Measurements from ENCODE around the gene PHLDA3.
A peak's percentile ranks its signal among the peaks of the same experiment; 100 is the strongest.
"Not testable (repeated sequence)": the region's sequence is repeated elsewhere in the genome, so short reads cannot be mapped to it uniquely, and the experiment has no call there.

Gene PHLDA3

DNA sequence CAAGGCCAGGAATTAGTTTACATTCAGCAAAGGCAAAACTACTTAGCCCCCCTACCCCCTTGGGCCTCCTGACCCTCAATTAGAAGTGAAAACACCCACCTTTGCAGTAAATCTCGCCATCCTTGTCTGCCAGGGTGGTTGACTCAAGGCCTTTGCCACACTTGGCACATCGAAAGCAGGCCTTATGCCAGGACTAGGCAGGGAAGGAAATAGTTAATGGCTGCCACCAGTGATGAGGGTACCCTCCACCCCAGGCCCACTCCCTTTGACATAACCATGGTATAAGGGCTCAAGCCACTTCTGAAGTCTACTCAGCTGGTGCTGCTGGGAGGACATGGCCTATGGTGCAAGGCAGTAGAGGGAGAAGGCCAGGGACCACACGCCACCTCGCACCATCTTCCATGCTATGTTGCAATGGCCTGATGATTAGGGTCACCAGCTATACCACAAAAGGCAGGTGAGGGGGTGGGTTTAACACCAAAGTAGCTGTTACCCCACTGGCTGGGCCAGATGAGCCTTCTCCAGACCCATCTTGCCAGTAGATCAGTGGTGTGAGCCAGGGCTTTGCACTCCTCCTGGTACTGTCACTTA is 16.3 kb upstream of the PHLDA3 start:
- no peak for DNase-seq

DNA sequence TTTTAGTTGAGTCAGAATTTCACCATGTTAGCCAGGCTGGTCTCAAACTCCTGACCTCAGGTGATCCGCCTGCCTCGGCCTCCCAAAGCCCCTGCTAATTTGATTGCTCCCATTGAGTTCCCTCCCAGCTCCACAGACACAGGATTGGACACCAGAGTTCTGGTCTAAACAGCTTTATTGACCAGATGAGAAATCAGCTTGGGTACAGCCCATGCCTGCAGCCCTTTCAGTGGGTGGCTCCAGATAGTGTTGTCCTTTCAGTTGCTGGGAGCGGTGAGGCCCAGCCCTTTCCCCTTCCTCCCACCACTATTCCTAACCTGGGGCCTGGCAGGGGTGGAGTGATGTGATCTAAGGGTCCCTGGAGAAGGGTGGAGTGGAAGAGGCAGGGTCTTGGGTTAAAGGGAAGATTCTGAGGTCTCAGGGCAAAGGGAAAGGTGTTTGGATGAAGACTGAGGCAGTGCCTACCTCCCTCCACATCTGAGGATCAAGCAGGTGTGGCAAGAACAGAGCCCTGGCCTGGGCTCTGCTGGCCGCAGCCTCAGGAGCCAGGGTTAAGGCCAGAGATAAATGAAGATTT is 14.5 kb upstream of the PHLDA3 start:
- DNase-seq: no peak

DNA sequence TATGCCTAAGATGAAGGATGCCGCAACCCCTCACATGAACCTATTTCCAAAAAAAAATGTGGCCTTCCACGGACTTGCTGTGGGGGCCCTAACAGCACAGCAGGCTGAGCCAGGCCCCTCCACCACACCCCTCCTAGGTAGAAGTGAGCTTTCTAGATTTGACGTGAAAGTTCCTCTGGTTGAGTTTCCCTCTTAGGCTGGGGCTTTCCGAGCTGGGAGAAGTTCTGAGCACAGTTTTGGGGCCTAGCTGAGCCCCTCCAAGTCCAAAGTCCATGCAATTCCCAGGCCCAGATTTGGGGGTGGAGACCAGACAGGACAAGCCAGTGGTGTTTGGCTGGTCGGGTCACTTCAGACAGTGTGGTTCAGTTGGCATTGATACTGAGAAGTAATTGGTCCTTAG is 13.8 kb upstream of the PHLDA3 start:
- no peak for DNase-seq

DNA sequence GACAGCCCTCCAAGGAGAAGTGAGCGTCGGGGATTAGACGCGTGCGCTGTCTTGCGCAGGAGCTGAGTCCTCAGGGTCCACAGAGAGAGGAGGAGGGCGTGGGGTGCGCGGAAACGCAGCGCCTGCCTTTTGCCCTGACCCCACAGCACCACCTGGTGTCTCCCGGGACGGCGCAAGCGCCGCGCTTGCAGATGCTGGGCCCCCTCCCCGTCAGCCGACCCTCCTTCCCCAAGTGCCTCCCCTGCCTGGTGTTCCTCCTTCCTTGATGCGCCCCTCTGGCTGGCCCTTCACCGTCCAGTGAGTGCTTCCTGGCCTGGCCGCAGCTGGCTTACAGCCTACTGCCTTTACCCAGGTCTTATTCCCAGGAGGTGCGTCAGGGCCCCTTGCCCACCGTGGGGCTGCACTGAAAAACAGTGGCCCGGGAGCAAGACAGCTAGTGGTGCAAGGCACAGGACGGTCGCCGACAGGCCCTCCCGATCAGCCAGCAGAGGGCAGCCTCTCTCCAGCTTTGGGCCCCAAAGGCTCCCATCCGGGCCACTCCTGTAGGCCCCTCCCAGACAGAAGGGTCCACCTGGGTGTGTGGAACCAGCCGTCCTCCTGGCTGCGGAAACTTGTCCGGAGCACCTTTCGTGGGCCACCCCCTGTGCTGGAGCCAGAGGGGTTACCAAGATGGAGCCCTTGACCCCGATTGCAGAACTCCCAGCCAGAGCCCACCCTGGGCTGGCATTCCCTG is 12.9 kb upstream of the PHLDA3 start:
- peak; percentile 78 to 80 for DNase-seq

DNA sequence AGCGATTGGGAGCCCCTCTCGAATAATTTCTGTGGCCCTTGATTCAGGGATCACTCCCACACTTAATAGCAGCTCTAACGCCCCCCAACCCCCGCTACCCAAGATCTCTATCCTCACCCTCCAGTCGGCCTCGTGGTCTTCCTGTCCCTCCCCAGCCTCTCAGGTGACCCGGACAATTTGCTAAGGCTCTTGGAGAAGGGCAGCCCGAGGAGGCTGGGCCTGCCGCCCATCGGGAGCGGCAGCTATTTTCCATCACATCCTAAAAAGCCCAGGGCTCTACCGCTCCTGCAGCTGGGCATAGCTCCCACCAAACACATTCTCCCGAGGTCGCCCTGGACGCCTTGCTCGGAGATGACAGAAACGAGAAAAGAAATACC is 12.0 kb upstream of the PHLDA3 start:
- DNase-seq: peak in 1 of 2 donors; percentile 21

DNA sequence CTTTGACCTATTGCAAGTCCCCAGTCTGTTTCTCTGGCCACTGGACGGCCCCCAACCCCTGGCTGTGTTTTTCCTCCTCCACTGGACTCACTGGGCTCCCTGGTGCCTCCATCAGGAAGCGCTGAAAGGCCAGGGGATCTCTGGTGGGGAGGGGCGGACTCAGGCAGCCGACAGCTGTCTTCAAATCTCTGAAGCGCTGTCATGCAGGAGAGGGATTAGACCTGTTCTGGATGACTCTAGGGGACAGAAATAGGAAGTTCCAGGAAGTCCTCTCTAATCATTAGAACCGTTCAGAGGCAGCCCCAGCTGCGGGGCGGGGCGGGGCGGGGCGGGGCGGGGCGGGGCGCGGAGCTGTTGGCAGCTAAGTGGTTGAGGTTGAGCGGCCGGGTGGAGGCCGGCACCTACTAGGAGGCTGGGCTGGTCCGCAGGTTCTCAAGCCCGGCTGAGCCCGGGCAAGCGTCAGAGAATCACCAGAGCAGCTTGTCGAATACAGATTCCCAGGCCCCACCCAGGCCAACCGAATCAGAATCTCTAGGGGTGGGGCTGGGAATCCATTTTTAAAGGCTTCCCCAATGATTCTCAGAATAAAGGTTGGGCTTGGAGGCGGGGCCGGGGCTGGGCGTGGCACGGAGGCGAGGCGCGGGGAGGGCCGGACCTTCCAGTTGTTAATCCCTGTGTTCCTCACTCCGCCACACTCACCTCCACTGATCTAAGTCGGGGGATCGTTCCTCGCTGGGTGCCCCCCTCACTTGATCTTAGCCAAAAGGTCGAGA is 11.4 kb upstream of the PHLDA3 start:
- DNase-seq: peak; percentile 88 to 95

DNA sequence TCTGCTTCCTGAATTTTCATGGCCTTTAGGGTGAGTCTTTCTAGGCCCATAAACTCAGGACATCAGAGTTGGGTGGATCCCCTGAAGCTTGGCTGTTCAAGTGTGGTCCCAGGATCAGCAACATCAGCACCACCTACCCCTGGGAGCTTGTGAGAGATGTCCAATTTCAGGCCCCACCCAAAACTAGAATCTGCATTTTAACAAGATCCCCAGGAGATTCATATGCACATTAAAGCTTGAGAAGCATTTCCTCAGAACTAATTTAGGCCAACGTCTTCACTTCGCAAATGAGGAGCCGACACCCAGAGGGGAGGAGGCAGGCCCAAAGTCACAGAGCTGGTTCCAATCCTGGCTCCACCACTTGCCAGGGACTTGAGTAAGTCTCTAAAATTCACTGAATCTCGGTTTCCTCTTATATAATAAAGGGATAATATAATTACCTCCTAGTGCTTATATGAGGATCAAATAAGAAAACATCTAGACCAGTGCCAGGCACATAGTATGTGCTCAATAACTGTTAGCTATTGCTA is 10.3 kb upstream of the PHLDA3 start:
- no peak for DNase-seq

DNA sequence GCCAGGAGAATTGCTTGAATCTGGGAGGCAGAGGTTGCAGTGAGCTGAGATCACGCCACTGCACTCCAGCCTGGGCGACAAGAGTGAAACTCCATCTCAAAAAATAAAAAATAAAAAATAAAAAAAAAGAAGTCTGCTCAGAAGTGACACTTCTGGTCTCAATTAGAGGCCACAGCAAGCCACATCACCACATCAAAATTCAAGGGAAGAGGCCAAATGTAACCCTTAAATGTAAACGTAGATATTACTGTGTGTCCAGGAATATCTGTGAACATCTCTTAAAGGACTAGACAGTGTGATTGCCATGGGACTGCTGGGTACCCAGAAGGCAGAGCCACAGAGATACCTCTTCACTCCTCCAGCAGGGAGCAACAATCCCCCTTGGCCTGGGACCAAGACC is 9.7 kb upstream of the PHLDA3 start:
- not testable (repeated sequence) for DNase-seq

DNA sequence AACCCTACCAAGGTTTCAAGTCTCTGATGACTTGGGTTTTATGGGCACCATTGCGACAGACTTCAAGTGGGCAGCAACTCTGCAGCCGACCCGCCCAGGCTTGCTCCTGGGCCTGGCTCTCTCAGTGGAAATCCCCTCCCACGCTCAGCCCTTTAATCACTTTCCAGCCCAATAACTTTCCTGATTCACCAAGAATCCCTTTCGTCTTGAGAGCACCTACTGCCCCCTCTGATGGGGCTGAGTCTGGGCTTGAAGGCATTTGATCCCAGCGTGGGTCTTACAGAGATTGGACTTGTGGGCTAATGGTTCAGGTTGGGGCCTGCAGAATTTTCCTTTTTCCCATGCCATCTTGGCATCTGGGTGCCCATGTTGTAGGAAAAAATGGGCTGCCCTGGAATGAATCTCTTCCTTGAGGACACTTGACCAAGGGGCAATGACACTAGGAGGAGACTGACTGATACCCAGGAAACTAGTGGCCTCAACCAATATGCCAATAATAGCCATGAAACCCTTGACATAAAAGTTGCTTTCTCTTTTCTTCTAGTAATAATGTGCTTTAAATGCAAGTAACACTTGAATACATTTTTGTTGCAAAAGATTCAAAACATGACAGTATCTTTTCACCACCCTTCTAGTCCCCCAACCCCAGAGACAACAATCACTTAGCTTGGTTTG is 7.8 kb upstream of the PHLDA3 start:
- peak; percentile 66 to 87 for DNase-seq

DNA sequence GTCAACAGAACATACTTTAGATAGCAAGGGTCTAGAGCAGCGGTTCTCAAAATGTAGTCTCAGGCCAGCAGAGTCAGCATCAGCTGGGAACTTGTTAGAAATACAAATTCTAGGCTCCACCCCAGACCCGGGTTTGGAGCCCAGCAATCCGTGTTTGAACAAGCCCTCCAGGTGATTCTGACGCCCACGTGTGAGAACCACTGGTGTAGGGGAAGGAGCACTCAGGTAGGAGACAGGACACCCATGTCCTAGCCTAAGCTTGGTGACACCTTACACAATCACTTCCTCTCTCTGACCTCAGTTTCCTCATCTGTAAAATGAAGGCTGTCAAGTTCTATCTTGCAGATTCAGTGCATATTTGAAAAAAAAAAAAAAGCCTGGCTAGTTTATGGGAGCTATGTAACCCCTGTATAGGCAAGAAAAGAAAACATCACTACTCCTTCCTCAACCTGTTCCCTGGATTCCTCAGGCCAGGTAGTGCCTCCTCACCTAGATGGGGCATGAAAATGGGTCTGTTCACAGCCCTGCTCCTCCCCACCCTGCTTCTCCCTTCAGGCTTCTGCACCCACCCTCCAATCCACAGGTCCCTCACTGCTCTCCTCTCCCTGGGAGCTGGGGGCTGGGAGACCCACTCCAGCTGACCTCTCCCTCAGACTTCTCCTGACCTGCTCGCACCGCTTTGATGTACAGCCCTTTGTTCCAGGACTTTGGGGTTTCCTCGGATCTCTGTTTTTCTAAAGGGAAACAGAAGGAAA is 7.1 kb upstream of the PHLDA3 start:
- no peak for DNase-seq

DNA sequence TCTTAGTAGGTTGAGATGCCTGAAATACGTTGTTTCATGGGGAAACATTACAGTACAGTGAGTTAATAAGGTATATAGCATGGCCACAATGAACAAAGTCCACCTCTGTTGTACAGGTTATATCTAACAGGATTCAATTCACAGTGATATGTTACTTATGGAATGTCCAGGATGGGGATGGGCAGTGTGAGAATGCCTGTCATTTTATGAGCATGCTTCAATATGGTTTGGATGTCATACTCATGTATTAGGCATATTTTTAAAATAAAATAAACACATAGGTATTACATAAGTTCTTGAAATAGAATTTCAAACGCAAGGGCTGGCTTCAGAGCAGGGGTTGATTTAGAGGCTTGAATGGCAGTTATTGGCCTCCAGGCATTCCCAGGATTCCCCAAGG is 6.1 kb upstream of the PHLDA3 start:
- DNase-seq: no peak

DNA sequence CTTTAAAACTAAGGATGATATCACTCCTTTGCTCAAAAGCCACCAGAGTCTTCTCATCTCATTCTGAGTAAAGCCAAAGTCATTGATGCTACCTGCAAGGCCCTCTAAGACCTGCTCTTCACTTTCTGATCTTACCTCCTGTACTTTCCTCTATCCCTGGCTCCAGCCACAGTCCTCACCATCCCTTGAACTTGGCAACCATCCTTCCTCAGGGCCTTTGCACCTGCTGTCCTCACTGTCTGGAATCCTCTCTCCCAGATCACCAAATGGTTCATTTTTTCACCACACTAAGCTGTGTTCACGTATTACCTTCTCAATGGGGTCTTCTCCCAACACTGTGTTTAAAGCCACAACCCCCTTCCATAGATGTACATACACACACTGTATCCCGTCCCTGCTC is 4.3 kb upstream of the PHLDA3 start:
- no peak for DNase-seq

DNA sequence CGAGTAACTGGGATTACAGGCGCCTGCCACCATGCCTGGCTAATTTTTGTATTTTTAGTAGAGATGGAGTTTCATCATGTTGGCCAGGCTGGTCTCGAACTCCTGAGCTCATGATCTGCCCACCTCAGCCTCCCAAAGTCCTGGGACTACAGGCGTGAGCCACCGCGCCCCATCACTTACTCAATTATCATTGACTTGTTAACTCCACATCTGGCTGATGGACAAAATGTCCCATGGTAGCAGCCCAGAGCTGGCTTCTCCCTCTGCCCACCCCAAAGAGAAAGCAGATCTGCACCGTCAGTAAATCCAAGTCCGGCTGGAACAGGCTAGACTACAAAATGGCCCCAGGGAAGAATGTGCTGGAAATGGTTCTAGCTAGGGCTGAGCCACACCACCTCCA is 3.3 kb upstream of the PHLDA3 start:
- not testable (repeated sequence) for DNase-seq

DNA sequence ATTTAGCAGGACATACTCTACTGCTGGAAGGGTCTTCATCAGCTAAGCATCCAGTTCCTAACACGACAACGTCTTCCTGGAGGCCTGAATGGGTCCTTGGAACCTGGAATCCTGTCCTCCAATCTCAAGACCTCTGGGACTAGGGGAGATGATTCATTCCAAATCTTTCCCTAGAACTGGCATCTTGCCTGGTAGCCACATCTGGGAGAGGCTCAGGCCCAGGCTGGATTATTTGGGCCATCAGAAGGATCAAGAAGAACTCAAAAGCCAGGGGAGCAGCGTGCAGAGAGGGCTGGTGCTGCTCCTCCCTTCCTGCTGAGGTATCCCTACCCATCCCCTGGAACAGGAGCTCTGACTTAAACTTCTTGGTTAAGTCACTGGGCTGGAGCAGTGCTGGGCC is 2.8 kb upstream of the PHLDA3 start:
- DNase-seq: no peak

DNA sequence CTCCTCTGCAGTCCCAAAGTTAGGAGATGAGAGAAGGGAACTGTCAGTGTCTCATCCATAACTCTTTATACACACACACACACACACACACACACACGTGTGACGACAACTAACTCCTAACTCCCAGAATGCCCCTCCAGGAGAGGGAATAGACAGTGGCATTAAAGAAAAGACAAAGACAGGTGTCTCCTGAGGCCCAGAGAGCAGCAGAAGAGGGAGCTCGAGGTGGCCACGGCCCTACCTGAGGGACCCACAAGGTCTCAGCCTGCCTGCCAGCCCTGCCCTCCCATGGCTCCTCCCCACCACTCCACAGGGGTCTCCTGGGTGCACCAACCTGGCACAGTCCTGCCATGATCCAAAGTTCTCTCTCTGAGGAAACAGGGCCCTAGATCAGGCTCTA is 1.6 kb upstream of the PHLDA3 start:
- no peak for DNase-seq

DNA sequence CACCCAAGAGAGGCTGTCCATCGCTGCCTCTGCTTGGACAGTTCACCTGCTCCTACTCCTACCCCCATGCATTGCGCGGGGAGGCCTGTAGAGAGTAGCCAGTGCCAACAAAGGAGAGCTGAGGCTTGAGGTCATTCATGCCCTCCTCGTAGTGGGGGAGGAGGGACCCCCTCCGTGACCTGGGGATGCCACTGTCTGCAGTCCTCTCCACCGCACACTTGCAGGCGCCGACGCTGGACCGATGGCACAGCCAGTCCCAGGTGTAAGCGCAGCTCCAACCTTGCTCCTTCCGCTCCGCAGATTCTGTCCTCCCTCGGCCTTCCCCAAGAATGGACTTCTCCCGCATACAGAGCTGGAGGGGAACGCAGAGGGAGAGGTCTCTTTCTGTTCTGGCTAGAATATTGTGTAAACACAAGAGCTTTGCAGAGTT is 672 bp upstream of the PHLDA3 start:
- no peak for DNase-seq

DNA sequence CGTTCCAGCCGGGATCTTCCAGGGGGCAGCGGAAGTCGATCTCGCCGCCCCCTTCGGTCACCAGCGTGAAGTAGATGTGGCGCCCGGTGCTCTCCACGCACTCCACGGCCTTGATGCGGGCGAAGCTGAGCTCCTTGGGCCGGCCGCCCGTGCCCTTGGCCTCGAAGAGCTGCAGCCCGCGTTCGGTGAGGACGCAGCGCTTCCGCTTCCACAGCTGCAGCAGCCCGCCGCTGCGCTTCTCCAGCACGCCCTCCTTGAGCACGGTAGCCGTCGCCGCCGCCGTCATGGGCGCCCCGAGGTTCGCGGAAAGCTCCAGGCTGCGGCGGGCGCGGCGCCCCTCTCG is 516 bp downstream of the PHLDA3 start:
- DNase-seq: peak in 1 of 2 donors; percentile 69

DNA sequence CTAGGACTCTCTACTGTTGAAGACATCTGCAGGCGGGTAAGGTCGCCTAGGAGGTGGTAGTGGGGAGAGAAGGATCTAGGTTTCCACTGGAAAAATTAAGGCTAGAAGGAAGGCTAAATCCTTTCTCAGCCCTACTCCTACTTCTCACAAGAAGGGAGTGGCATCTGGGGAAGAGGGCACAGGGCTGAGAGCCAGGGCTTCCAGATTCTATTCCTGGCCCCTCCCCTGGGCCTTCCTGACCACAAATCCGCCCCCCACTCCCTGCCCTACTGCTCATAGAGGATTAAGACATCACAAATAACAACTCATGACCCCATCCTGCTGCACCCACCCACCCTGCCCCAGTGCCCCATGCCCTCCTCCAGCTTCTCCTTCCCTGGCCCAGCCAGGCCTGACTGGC is 2.5 kb downstream of the PHLDA3 start:
- DNase-seq: peak; percentile 78 to 91

DNA sequence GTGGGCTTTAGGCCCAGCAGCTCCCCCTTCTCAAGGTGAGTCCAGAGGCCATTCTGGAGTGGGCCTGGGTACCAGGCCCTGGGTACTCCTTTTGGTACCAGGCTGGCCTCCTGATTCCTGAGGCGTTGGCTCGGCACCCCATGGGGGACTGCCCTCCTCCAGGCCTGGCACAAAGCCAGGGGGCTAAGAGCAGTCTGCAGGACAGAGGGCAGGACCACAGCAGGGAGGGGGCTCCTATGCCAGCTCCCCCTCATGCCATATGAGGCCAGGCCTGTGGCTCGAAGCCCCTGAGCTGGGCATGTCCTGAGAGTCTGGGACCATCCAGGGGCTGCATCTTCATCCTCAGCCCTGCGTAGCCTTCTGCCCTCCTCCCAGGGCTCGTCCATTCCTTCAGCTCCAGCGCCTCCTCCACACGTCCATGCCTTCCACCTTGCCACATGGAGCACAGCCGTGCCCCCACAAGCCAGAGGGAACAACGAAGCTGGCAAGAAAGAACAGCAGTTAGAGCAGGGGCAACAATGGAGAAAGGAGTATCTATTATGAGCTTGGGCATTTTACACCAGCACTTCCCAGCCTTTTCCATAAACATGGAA is 3.2 kb downstream of the PHLDA3 start:
- DNase-seq: no peak

DNA sequence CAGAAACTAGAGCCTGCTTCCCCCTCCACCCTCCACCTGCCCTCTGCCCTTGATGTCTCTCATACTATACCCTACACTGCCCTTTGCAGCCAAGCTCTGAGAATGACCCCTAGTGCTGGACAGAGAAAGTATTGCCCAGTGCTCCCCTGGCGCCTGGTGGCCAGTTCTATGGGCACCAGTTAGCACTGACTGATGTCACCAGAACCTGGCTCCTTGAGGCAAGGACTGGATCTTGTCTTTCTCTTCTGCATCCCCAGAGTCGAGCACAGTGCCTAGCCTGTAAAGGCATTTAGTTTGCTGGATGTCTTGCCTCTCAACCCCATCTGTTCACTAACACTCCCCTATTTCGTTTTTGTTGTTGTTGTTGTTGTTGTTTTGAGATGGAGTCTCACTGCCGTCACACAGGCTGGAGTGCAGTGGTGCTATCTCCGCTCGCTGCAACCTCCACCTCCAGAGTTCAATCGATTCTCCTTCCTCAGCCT is 5.9 kb downstream of the PHLDA3 start:
- DNase-seq: peak in 1 of 2 donors; percentile 46
